ENCODE measurements around the gene PRR18.

The PRR18 gene

DNA sequence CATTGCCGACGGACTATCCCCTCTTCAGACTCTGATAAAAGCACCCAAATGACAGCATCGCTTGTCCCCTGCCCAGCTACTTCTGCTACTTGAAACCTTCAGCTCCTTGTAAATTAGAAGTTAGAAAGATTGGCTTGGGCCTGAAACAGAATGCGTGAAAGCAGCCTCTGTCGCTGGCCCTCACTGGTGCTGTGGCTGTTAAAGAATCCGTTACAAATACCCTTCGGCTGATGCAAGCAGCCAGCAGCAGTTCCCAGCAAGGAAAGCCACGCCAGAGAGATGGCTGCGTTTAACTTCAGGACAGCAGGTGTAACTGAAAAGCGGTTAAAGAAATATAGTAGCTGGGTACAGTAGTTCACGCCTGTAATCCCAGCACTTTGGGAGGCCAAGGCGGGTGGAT lies 2.4 kb upstream of the PRR18 start:
- H3K27me3 ChIP-seq (ENCODE audit: insufficient read depth, low read length, poor library complexity), result no peaks in the 10 kb centered on the region
- H2AFZ ChIP-seq (ENCODE audit: low read depth, low read length), result no peak overlapping the region
- no peak for ATAC-seq (ENCODE audit: insufficient read depth, low read depth)
- no peaks in the 10 kb centered on the region for H3K9me3 ChIP-seq (ENCODE audit: insufficient read depth, low read length, severe bottlenecking)
- H3K4me3 ChIP-seq (ENCODE audit: low read depth in 1 of 2, low read length in 2 of 2), result no peak overlapping the region
- no peak overlapping the region for H3K4me2 ChIP-seq (ENCODE audit: insufficient read depth, low read length)
- no peaks in the 10 kb centered on the region for H3K79me2 ChIP-seq (ENCODE audit: insufficient read depth, low read length)
- no peak for DNase-seq
- no peaks in the 10 kb centered on the region for H3K36me3 ChIP-seq (ENCODE audit: insufficient read depth, low read length)
- no peak overlapping the region for H3K27ac ChIP-seq (ENCODE audit: low read length)
- H4K20me1 ChIP-seq (ENCODE audit: insufficient read depth, low read length), result no peaks in the 10 kb centered on the region
- no peak overlapping the region for H3K9ac ChIP-seq (ENCODE audit: low read depth, low read length)
- H3K4me1 ChIP-seq (ENCODE audit: insufficient read depth, low read length), result peaks cover 2% of the 10 kb centered on the region; the same call in 1 of the 2 replicates
- TF ChIP-seq, protein P1, sequence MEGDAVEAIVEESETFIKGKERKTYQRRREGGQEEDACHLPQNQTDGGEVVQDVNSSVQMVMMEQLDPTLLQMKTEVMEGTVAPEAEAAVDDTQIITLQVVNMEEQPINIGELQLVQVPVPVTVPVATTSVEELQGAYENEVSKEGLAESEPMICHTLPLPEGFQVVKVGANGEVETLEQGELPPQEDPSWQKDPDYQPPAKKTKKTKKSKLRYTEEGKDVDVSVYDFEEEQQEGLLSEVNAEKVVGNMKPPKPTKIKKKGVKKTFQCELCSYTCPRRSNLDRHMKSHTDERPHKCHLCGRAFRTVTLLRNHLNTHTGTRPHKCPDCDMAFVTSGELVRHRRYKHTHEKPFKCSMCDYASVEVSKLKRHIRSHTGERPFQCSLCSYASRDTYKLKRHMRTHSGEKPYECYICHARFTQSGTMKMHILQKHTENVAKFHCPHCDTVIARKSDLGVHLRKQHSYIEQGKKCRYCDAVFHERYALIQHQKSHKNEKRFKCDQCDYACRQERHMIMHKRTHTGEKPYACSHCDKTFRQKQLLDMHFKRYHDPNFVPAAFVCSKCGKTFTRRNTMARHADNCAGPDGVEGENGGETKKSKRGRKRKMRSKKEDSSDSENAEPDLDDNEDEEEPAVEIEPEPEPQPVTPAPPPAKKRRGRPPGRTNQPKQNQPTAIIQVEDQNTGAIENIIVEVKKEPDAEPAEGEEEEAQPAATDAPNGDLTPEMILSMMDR (IDR thresholded peaks at IDR 0.05; ENCODE audit: borderline replicate concordance, extremely low read depth, low read length, poor library complexity, severe bottlenecking), result no peak
- no peak for TF ChIP-seq EZH2 (IDR thresholded peaks at IDR 0.05; ENCODE audit: borderline replicate concordance, low read depth, low read length, severe bottlenecking)

DNA sequence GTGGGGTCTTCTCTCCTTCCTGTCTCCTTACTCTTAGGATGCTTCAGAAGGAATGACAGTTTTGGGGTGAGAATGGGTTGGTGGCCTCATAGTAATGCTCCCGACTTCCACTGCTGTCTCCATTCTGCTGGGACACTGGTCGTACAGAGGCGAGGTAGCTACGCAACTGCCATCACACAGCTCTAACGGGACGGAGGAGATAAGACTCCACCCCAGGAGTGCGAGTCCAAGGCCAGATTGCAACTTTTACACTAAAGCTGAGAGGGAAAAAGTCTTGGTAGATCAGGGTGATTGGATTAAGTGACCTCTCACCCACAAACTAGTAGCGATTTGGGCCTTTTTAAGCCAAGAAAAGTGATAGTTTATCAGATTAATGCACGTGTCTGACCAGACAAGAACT lies 1.8 kb upstream of the PRR18 start:
- Histone ChIP-seq H3K79me2 (ENCODE audit: insufficient read depth, low read length) (no peaks in the 10 kb centered on the region), H3K27me3 (ENCODE audit: insufficient read depth, low read length, poor library complexity) (no peaks in the 10 kb centered on the region), H3K4me1 (ENCODE audit: insufficient read depth, low read length) (peaks cover 2% of the 10 kb centered on the region; the same call in 1 of the 2 replicates), H3K27ac (ENCODE audit: low read length) (no peak overlapping the region), H3K9ac (ENCODE audit: low read depth, low read length) (no peak overlapping the region), H4K20me1 (ENCODE audit: insufficient read depth, low read length) (no peaks in the 10 kb centered on the region), H3K4me2 (ENCODE audit: insufficient read depth, low read length) (no peak overlapping the region), H2AFZ (ENCODE audit: low read depth, low read length) (no peak overlapping the region), H3K9me3 (ENCODE audit: insufficient read depth, low read length, severe bottlenecking) (no peaks in the 10 kb centered on the region), H3K36me3 (ENCODE audit: insufficient read depth, low read length) (no peaks in the 10 kb centered on the region), H3K4me3 (ENCODE audit: low read depth in 1 of 2, low read length in 2 of 2) (no peak overlapping the region)
- TF ChIP-seq, protein P1 (IDR thresholded peaks at IDR 0.05; ENCODE audit: borderline replicate concordance, extremely low read depth, low read length, poor library complexity, severe bottlenecking), result no peak
- no peak for TF ChIP-seq EZH2 (IDR thresholded peaks at IDR 0.05; ENCODE audit: borderline replicate concordance, low read depth, low read length, severe bottlenecking)
- DNase-seq, result no peak
- ATAC-seq (ENCODE audit: insufficient read depth, low read depth), result no peak

DNA sequence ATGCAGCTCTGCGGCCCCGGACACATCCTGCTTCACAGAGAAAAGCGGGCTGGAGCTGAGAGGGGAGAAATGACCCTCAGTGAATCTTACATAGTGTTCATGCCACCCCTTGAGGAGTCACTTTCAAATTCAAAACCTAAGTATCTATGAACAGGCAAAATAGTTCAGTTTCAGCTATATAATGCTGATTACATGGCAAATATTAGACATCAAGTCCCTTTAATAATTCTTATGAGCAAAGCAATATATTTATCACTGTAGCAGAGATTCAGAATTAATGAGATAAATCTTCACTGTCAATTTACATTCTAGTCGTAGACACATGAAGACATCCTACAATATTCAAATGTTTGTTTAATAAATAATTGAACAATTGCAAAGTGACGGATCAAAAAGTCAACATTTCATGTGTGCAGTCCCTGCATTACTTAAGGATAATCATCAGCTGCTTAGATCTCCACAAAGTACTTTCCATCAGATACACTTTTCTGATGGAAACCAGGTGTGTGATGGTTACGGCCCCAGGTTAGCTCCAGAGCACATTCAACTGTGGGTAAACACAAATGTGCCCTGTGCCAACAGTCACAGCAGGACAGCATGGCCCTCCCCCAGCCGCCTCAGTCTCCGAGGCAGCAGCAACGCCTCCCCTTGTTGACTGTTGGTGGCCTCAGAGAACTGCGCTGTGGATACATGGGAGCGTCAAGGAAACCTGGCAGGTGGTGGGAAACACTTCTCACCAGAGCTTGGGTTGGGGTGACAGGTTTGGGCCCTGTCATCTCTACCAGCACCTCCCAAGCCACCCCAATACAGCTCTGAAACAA lies 787 bp upstream of the PRR18 start:
- no peak for DNase-seq
- H3K4me3 ChIP-seq (ENCODE audit: low read depth in 1 of 2, low read length in 2 of 2), result no peak overlapping the region
- H3K36me3 ChIP-seq (ENCODE audit: insufficient read depth, low read length), result no peaks in the 10 kb centered on the region
- no peak overlapping the region for H2AFZ ChIP-seq (ENCODE audit: low read depth, low read length)
- H3K9ac ChIP-seq (ENCODE audit: low read depth, low read length), result no peak overlapping the region
- no peaks in the 10 kb centered on the region for H3K27me3 ChIP-seq (ENCODE audit: insufficient read depth, low read length, poor library complexity)
- H3K4me2 ChIP-seq (ENCODE audit: insufficient read depth, low read length), result no peak overlapping the region
- H3K27ac ChIP-seq (ENCODE audit: low read length), result no peak overlapping the region
- H4K20me1 ChIP-seq (ENCODE audit: insufficient read depth, low read length), result no peaks in the 10 kb centered on the region
- no peak for ATAC-seq (ENCODE audit: insufficient read depth, low read depth)
- H3K4me1 ChIP-seq (ENCODE audit: insufficient read depth, low read length), result peaks cover 2% of the 10 kb centered on the region; the same call in 1 of the 2 replicates
- H3K9me3 ChIP-seq (ENCODE audit: insufficient read depth, low read length, severe bottlenecking), result no peaks in the 10 kb centered on the region
- TF ChIP-seq, protein P1 (IDR thresholded peaks at IDR 0.05; ENCODE audit: borderline replicate concordance, extremely low read depth, low read length, poor library complexity, severe bottlenecking), result no peak
- H3K79me2 ChIP-seq (ENCODE audit: insufficient read depth, low read length), result no peaks in the 10 kb centered on the region
